Activated naive CD4-positive, alpha-beta T cell treated with anti-CD3 and anti-CD28 coated beads, Interleukin-2, amount 50 U/mL, for 24 hours (primary cell): Measurements from ENCODE around the gene TMX3.

Source experiments
- H3K27ac Mint-ChIP-seq: one replicate; pipeline ENCODE4 v1.8.0; 2021; ENCODE audit warnings: mild to moderate bottlenecking, mixed read lengths
- H3K27me3 Mint-ChIP-seq: one replicate; pipeline ENCODE4 v1.8.0; 2021; ENCODE audit warnings: mixed read lengths
- H3K36me3 Mint-ChIP-seq: one replicate; pipeline ENCODE4 v1.8.0; 2021; ENCODE audit warnings: mixed read lengths
- H3K4me1 Mint-ChIP-seq: one replicate; pipeline ENCODE4 v1.8.0; 2021; ENCODE audit warnings: mixed read lengths
- H3K4me3 Mint-ChIP-seq: one replicate; pipeline ENCODE4 v1.8.0; 2021; ENCODE audit warnings: mild to moderate bottlenecking, mixed read lengths
- H3K9me3 Mint-ChIP-seq: one replicate; pipeline ENCODE4 v1.8.0; 2021; ENCODE audit warnings: mixed read lengths

Gene TMX3

GRCh38 chr18:68667121-68667520, 47.8 kb downstream of the TMX3 start:
- H3K4me3 Mint-ChIP-seq = no peak overlapping the region
- no peaks in the 10 kb centered on the region for H3K36me3 Mint-ChIP-seq
- H3K27me3 Mint-ChIP-seq = no peaks in the 10 kb centered on the region
- no peaks in the 10 kb centered on the region for H3K4me1 Mint-ChIP-seq
- no peaks in the 10 kb centered on the region for H3K9me3 Mint-ChIP-seq
- H3K27ac Mint-ChIP-seq = no peak overlapping the region

- H3K27ac Mint-ChIP-seq = no peak overlapping the region
- H3K4me1 Mint-ChIP-seq = no peaks in the 10 kb centered on the region
- no peaks in the 10 kb centered on the region for H3K27me3 Mint-ChIP-seq
- no peaks in the 10 kb centered on the region for H3K36me3 Mint-ChIP-seq
- no peaks in the 10 kb centered on the region for H3K9me3 Mint-ChIP-seq
- H3K4me3 Mint-ChIP-seq = no peak overlapping the region
Measured at GRCh38 chr18:68666381-68666780, 48.5 kb downstream of the TMX3 start.

GRCh38 chr18:68665628-68666027, 49.3 kb downstream of the TMX3 start:
- Mint-ChIP-seq H3K4me1 (no peaks in the 10 kb centered on the region), H3K27ac (no peak overlapping the region)

GRCh38 chr18:68662754-68663153, 52.2 kb downstream of the TMX3 start:
- Mint-ChIP-seq H3K27ac (no peak overlapping the region), H3K9me3 (no peaks in the 10 kb centered on the region), H3K36me3 (no peaks in the 10 kb centered on the region), H3K4me1 (no peaks in the 10 kb centered on the region), H3K4me3 (no peak overlapping the region), H3K27me3 (no peaks in the 10 kb centered on the region)

More at GRCh38 chr18:68665628-68666027, 49.3 kb downstream of the TMX3 start:
- Mint-ChIP-seq H3K36me3 (no peaks in the 10 kb centered on the region), H3K4me3 (no peak overlapping the region), H3K9me3 (no peaks in the 10 kb centered on the region), H3K27me3 (no peaks in the 10 kb centered on the region)

- H3K9me3 Mint-ChIP-seq = no peaks in the 10 kb centered on the region
- H3K4me1 Mint-ChIP-seq = no peaks in the 10 kb centered on the region
- no peak overlapping the region for H3K4me3 Mint-ChIP-seq
- no peak overlapping the region for H3K27ac Mint-ChIP-seq
- H3K36me3 Mint-ChIP-seq = no peaks in the 10 kb centered on the region
- no peaks in the 10 kb centered on the region for H3K27me3 Mint-ChIP-seq
Measured at GRCh38 chr18:68660354-68661183, 54.3 kb downstream of the TMX3 start.

GRCh38 chr18:68648191-68648590, 66.7 kb downstream of the TMX3 start:
- Mint-ChIP-seq H3K9me3 (no peaks in the 10 kb centered on the region), H3K4me3 (no peak overlapping the region), H3K36me3 (no peaks in the 10 kb centered on the region), H3K27ac (no peak overlapping the region), H3K4me1 (no peaks in the 10 kb centered on the region), H3K27me3 (peaks cover 9% of the 10 kb centered on the region)

- Mint-ChIP-seq H3K4me3 (no peak overlapping the region), H3K9me3 (no peaks in the 10 kb centered on the region), H3K27ac (no peak overlapping the region), H3K36me3 (no peaks in the 10 kb centered on the region), H3K27me3 (peaks cover 27% of the 10 kb centered on the region), H3K4me1 (no peaks in the 10 kb centered on the region)
Measured at GRCh38 chr18:68642003-68642402, 72.9 kb downstream of the TMX3 start.

GRCh38 chr18:68640861-68641260, 74.0 kb downstream of the TMX3 start:
- no peaks in the 10 kb centered on the region for H3K9me3 Mint-ChIP-seq
- no peak overlapping the region for H3K4me3 Mint-ChIP-seq
- H3K4me1 Mint-ChIP-seq = no peaks in the 10 kb centered on the region
- no peak overlapping the region for H3K27ac Mint-ChIP-seq
- H3K36me3 Mint-ChIP-seq = no peaks in the 10 kb centered on the region
- H3K27me3 Mint-ChIP-seq = peaks cover 25% of the 10 kb centered on the region

- Mint-ChIP-seq H3K4me3 (no peak overlapping the region), H3K27ac (no peak overlapping the region), H3K4me1 (no peaks in the 10 kb centered on the region), H3K9me3 (no peaks in the 10 kb centered on the region), H3K27me3 (peaks cover 22% of the 10 kb centered on the region), H3K36me3 (no peaks in the 10 kb centered on the region)
Measured at GRCh38 chr18:68638613-68639012, 76.3 kb downstream of the TMX3 start.

GRCh38 chr18:68627812-68628211, 87.1 kb downstream of the TMX3 start:
- H3K27me3 Mint-ChIP-seq = no peaks in the 10 kb centered on the region
- H3K27ac Mint-ChIP-seq = no peak overlapping the region
- H3K4me3 Mint-ChIP-seq = no peak overlapping the region
- H3K9me3 Mint-ChIP-seq = no peaks in the 10 kb centered on the region
- no peaks in the 10 kb centered on the region for H3K4me1 Mint-ChIP-seq
- no peaks in the 10 kb centered on the region for H3K36me3 Mint-ChIP-seq
